Brain microvascular endothelial cell (primary cell): ENCODE data around the gene ELP4.
"Not testable (repeated sequence)": the region's sequence is repeated elsewhere in the genome, so short reads cannot be mapped to it uniquely, and the experiment has no call there.

Experiments
- DNase-seq: peaks from one replicate; pipeline ENCODE4 v3.0.0-alpha.2; 2020
- H3K27ac ChIP-seq: fragments of 250-450 bp; sonication (Bioruptor Pico); 2 replicates; pipeline ENCODE4 v1.5.1; 2020; ENCODE audit warnings: mild to moderate bottlenecking, moderate library complexity
- H3K27me3 ChIP-seq: fragments of 250-450 bp; sonication (Bioruptor Pico); replicated peaks from 2 replicates; pipeline ENCODE4 v1.5.1; 2020; ENCODE audit warnings: mild to moderate bottlenecking
- H3K36me3 ChIP-seq: fragments of 250-450 bp; sonication (Bioruptor Pico); replicated peaks from 2 replicates; pipeline ENCODE4 v1.5.1; 2020; ENCODE audit warnings: mild to moderate bottlenecking
- H3K4me3 ChIP-seq: 2 replicates; pipeline ENCODE4 v1.5.1; 2011; ENCODE audit warnings: low read depth, mild to moderate bottlenecking, control low read depth, low read length, moderate library complexity
- CTCF ChIP-seq: IDR thresholded peaks from 2 replicates; pipeline ENCODE4 v1.5.1; 2011; ENCODE audit warnings: low read depth, mild to moderate bottlenecking, moderate library complexity, low read length, control low read depth, inconsistent platforms; ENCODE audit errors: missing control alignments
- in situ Hi-C: cut with HindIII; loops from 2 replicates; pipeline ENCODE4 v1.10.0; 2017; ENCODE audit warnings: low sequenced_read_pairs, low pct_ligation_motif_present

ELP4 gene

GRCh38 chr11:31689559-31689958 lies 180.0 kb downstream of the ELP4 start:
- no peak overlapping the region for H3K4me3 ChIP-seq
- in situ Hi-C loops = no loop called here
- no peaks in the 10 kb centered on the region for H3K36me3 ChIP-seq
- no peaks in the 10 kb centered on the region for H3K27me3 ChIP-seq
- H3K27ac ChIP-seq = no peak overlapping the region
- TF ChIP-seq CTCF = no peak
- no peak for DNase-seq

DNA sequence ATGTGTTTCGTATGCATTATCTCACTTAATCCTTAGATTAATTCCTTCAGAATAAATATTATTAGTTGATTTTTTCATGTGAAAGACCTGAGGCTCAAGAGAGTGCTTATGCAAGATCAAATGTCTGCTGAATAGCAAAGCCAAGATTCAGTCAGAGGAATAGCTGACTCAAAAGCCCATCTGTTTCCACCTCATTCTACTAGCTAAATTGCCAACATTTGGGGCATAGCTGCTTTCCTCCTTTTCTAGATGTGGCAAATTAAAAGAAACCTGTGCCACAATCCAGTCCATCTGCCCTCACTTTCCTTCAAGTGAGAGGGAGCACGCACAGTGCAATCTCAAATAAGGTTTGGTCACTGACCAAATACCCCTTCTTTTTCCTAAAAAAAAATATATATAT lies 180.5 kb downstream of the ELP4 start:
- Histone ChIP-seq H3K36me3 (no peaks in the 10 kb centered on the region), H3K27me3 (no peaks in the 10 kb centered on the region), H3K4me3 (no peak overlapping the region), H3K27ac (no peak overlapping the region)
- in situ Hi-C loops = no loop called here
- DNase-seq = no peak
- TF ChIP-seq CTCF = no peak

DNA sequence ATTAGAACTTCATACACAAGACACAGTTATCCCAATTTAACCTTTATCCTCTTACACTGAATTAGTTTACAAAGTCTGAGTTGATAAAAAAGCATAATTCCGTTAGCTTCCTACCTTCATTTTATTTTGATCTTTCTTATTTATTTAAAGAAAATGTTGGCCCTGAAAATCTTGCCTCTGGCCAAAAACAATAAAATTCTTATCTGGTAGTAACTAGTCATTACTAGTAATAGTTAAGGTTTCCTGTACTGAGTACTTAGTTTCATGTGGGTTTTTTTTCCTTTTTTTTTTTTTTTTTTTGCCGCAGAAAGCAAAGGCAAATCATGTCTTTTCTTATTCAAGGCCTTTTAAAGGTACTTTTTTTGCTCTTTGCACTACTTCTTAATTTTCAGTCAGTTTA lies 180.9 kb downstream of the ELP4 start:
- Histone ChIP-seq H3K27me3 (no peaks in the 10 kb centered on the region), H3K27ac (no peak overlapping the region), H3K36me3 (no peaks in the 10 kb centered on the region), H3K4me3 (no peak overlapping the region)
- TF ChIP-seq CTCF = no peak
- in situ Hi-C loops = no loop called here
- no peak for DNase-seq

- in situ Hi-C loops = no loop called here
- Histone ChIP-seq H3K4me3 (no peak overlapping the region), H3K27ac (no peak overlapping the region), H3K27me3 (no peaks in the 10 kb centered on the region), H3K36me3 (no peaks in the 10 kb centered on the region)
- no peak for TF ChIP-seq CTCF
- no peak for DNase-seq
Observed at GRCh38 chr11:31692466-31692865, 182.9 kb downstream of the ELP4 start.

DNA sequence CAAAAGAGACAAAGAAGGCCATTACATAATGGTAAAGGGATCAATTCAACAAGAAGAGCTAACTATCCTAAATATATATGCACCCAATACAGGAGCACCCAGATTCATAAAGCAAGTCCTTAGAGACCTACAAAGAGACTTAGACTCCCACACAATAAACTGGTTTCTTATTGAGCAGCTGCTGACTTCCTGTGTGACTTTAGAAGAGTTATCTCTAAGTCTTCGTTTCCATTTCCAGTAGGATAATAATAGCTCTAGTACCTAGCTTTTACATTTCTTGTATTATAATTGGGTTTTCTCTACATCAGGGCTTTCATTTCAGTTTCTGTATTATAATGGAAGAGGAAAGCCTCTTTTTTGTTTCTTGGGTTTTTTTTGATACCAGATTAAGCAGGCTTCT lies 187.5 kb downstream of the ELP4 start:
- in situ Hi-C loops, H3K27me3 ChIP-seq, H3K36me3 ChIP-seq, DNase-seq, H3K4me3 ChIP-seq, H3K27ac ChIP-seq: not testable (repeated sequence)

- Histone ChIP-seq H3K36me3 (no peaks in the 10 kb centered on the region), H3K27ac (no peak overlapping the region), H3K27me3 (no peaks in the 10 kb centered on the region), H3K4me3 (no peak overlapping the region)
- no peak for TF ChIP-seq CTCF
- DNase-seq = no peak
- in situ Hi-C loops = no loop called here
Observed at GRCh38 chr11:31699066-31699465, 189.5 kb downstream of the ELP4 start.
